Activated CD4-positive, CD25-positive, alpha-beta regulatory T cell (primary cell): ENCODE data around the gene DOP1A.

Experiments
- DNase-seq, 4 experiments: peaks; one replicate each; lab custom pipeline; 2025; lab: John Stamatoyannopoulos, UW

The DOP1A gene

GRCh38 chr6:83198486-83199172 lies 131.2 kb downstream of the DOP1A start:
- no peak for DNase-seq

- DNase-seq, result no peak
These were observed 131.8 kb downstream of the DOP1A start for GRCh38 chr6:83199173-83199862.

- no peak for DNase-seq
These were observed 132.4 kb downstream of the DOP1A start for GRCh38 chr6:83199863-83200225.

GRCh38 chr6:83202031-83202430 lies 134.6 kb downstream of the DOP1A start:
- DNase-seq, result no peak

GRCh38 chr6:83215131-83216047 lies 147.9 kb downstream of the DOP1A start:
- peak in 2 of 4 experiments; percentile 4 to 22 for DNase-seq

GRCh38 chr6:83216806-83217205 lies 149.3 kb downstream of the DOP1A start:
- no peak for DNase-seq
